KOPT-K1 (cell line): Measurements from ENCODE around the gene MKLN1.
"Not testable (repeated sequence)": the region's sequence is repeated elsewhere in the genome, so short reads cannot be mapped to it uniquely, and the experiment has no call there.

ENCODE experiments used
- H3K27ac ChIP-seq: fragments of 200-600 bp; sonication (generic); 2 replicates; pipeline ENCODE4 v1.5.1; 2016; ENCODE audit warnings: antibody characterized with exemption, mild to moderate bottlenecking, low read depth, low read length; ENCODE audit not compliant: poor library complexity, severe bottlenecking
- H3K36me3 ChIP-seq: fragments of 200-600 bp; sonication (generic); 2 replicates; pipeline ENCODE4 v1.5.1; 2017; ENCODE audit warnings: antibody characterized with exemption, mild to moderate bottlenecking, low read length, moderate library complexity; ENCODE audit not compliant: insufficient read depth
- H3K9me3 ChIP-seq: fragments of 200-600 bp; sonication (generic); 2 replicates; pipeline ENCODE4 v1.5.1; 2017; ENCODE audit warnings: antibody characterized with exemption, low read length, mild to moderate bottlenecking; ENCODE audit not compliant: insufficient read depth, poor library complexity, severe bottlenecking

The MKLN1 gene

GRCh38 chr7:131431756-131432155 lies 104.1 kb downstream of the MKLN1 start:
- H3K27ac ChIP-seq, result no peak overlapping the region
- peaks cover 69% of the 10 kb centered on the region for H3K36me3 ChIP-seq

GRCh38 chr7:131436384-131436783 lies 108.7 kb downstream of the MKLN1 start:
- no peak overlapping the region for H3K27ac ChIP-seq
- H3K9me3 ChIP-seq, result peaks cover 31% of the 10 kb centered on the region
- peaks cover 85% of the 10 kb centered on the region for H3K36me3 ChIP-seq

More at GRCh38 chr7:131431756-131432155, 104.1 kb downstream of the MKLN1 start:
- H3K9me3 ChIP-seq, result no peaks in the 10 kb centered on the region

GRCh38 chr7:131438969-131439368 lies 111.3 kb downstream of the MKLN1 start:
- Histone ChIP-seq H3K36me3 (peaks cover 77% of the 10 kb centered on the region), H3K9me3 (peaks cover 31% of the 10 kb centered on the region), H3K27ac (no peak overlapping the region)

- Histone ChIP-seq H3K9me3 (peaks cover 24% of the 10 kb centered on the region), H3K27ac (no peak overlapping the region), H3K36me3 (peaks cover 70% of the 10 kb centered on the region)
These were observed 115.8 kb downstream of the MKLN1 start for GRCh38 chr7:131443496-131443895.

- no peak overlapping the region for H3K27ac ChIP-seq
- H3K9me3 ChIP-seq, result peaks cover 15% of the 10 kb centered on the region
- H3K36me3 ChIP-seq, result peaks cover 70% of the 10 kb centered on the region
These were observed 117.0 kb downstream of the MKLN1 start for GRCh38 chr7:131444683-131445082.

- peaks cover 67% of the 10 kb centered on the region for H3K36me3 ChIP-seq
- H3K9me3 ChIP-seq, result no peaks in the 10 kb centered on the region
- no peak overlapping the region for H3K27ac ChIP-seq
These were observed 121.8 kb downstream of the MKLN1 start for GRCh38 chr7:131449373-131449902.

- no peaks in the 10 kb centered on the region for H3K9me3 ChIP-seq
- peaks cover 52% of the 10 kb centered on the region for H3K36me3 ChIP-seq
- H3K27ac ChIP-seq, result no peak overlapping the region
These were observed 126.8 kb downstream of the MKLN1 start for GRCh38 chr7:131454498-131454897.

GRCh38 chr7:131455001-131455400 lies 127.3 kb downstream of the MKLN1 start:
- H3K36me3 ChIP-seq, result peaks cover 49% of the 10 kb centered on the region

GRCh38 chr7:131455546-131455945 lies 127.9 kb downstream of the MKLN1 start:
- H3K9me3 ChIP-seq, result no peaks in the 10 kb centered on the region
- H3K36me3 ChIP-seq, result peaks cover 49% of the 10 kb centered on the region
- H3K27ac ChIP-seq, result no peak overlapping the region

More at GRCh38 chr7:131455001-131455400, 127.3 kb downstream of the MKLN1 start:
- Histone ChIP-seq H3K27ac (no peak overlapping the region), H3K9me3 (no peaks in the 10 kb centered on the region)

GRCh38 chr7:131456338-131456737 lies 128.7 kb downstream of the MKLN1 start:
- Histone ChIP-seq H3K27ac (no peak overlapping the region), H3K9me3 (no peaks in the 10 kb centered on the region), H3K36me3 (peaks cover 52% of the 10 kb centered on the region)

- H3K36me3 ChIP-seq, result peaks cover 57% of the 10 kb centered on the region
- H3K27ac ChIP-seq, result no peak overlapping the region
- no peaks in the 10 kb centered on the region for H3K9me3 ChIP-seq
These were observed 131.6 kb downstream of the MKLN1 start for GRCh38 chr7:131459256-131459655.

GRCh38 chr7:131462059-131462458 lies 134.4 kb downstream of the MKLN1 start:
- H3K27ac ChIP-seq, result no peak overlapping the region
- H3K36me3 ChIP-seq, result peaks cover 74% of the 10 kb centered on the region
- no peaks in the 10 kb centered on the region for H3K9me3 ChIP-seq

- peaks cover 74% of the 10 kb centered on the region for H3K36me3 ChIP-seq
- not testable (repeated sequence) for H3K27ac ChIP-seq, H3K9me3 ChIP-seq
These were observed 135.0 kb downstream of the MKLN1 start for GRCh38 chr7:131462715-131463114.

- no peaks in the 10 kb centered on the region for H3K9me3 ChIP-seq
- H3K36me3 ChIP-seq, result peaks cover 93% of the 10 kb centered on the region
- H3K27ac ChIP-seq, result no peak overlapping the region
These were observed 139.2 kb downstream of the MKLN1 start for GRCh38 chr7:131466735-131467365.

GRCh38 chr7:131467788-131468187 lies 140.1 kb downstream of the MKLN1 start:
- H3K27ac ChIP-seq, result no peak overlapping the region
- no peaks in the 10 kb centered on the region for H3K9me3 ChIP-seq
- peaks cover 97% of the 10 kb centered on the region for H3K36me3 ChIP-seq
